Transverse colon (tissue), 4 donors: ENCODE measurements around the gene ZNF618. TPM values are rescaled to one million over a fixed set of nuclear protein-coding genes. Genes with fewer than 3 reads are reported as not detected.
A peak's percentile ranks its signal among the peaks of the same experiment; 100 is the strongest.

ENCODE experiments used
- DNase-seq: peaks from one replicate; pipeline ENCODE4 v3.0.0-alpha.2; 2019
- H3K27ac ChIP-seq, 4 donors: fragments of 200-600 bp; sonication (generic); 2 replicates each; pipeline ENCODE4 v1.5.1; 2016 to 2018; ENCODE audit warnings: inconsistent platforms in 4 of 4
- H3K27me3 ChIP-seq: fragments of 200-600 bp; sonication (generic); 2 replicates; pipeline ENCODE4 v1.5.1; 2017; ENCODE audit warnings: inconsistent platforms
- H3K36me3 ChIP-seq, 4 donors: fragments of 200-600 bp; sonication (generic); 2 replicates each; pipeline ENCODE4 v1.5.1; 2017 to 2019; ENCODE audit warnings: inconsistent platforms in 4 of 4
- H3K4me1 ChIP-seq, 4 donors: fragments of 200-600 bp; sonication (generic); 2 replicates each; pipeline ENCODE4 v1.5.1; 2017 to 2020; ENCODE audit warnings: inconsistent platforms in 4 of 4
- H3K4me3 ChIP-seq, 4 donors: fragments of 200-600 bp; sonication (generic); 1 replicate in 1 of 4; 2 replicates in 3 of 4; pipeline versions ENCODE4 v1.5.1 to v1.6.1; 2017 to 2019; ENCODE audit warnings: inconsistent platforms in 4 of 4
- H3K9me3 ChIP-seq, 2 donors: fragments of 200-600 bp; sonication (generic); 2 replicates each; pipeline ENCODE4 v1.5.1; 2017 to 2019; ENCODE audit warnings: inconsistent platforms in 2 of 2
- EP300 ChIP-seq: sonication (generic); formaldehyde crosslinking; IDR thresholded peaks from one replicate; pipeline ENCODE4 v1.6.1; 2017; ENCODE audit warnings: antibody characterized with exemption, low read depth
- POLR2A ChIP-seq: fragments of 450-650 bp; IDR thresholded peaks from one replicate; pipeline ENCODE4 v1.6.1; 2016; ENCODE audit warnings: antibody characterized with exemption, mild to moderate bottlenecking, moderate library complexity
- POLR2AphosphoS5 ChIP-seq, 3 donors: sonication (generic); formaldehyde crosslinking; IDR thresholded peaks; one replicate each; pipeline ENCODE4 v1.6.1; 2016; ENCODE audit warnings: antibody characterized with exemption in 3 of 3
- WGBS, 2 donors: methylation state at CpG; one replicate each; pipeline ENCODE4 v1.1.5; 2018; ENCODE audit warnings: low coverage in 1 of 2; 5-methylcytosine and 5-hydroxymethylcytosine counted together
- in situ Hi-C, 4 donors: fragments of 200-750 bp; cut with MboI; loops; one replicate each; pipeline versions ENCODE4 v1.15.0 to v1.15.1; 2017; ENCODE audit warnings: low sequenced_read_pairs in 3 of 4, low pct_ligation_motif_present in 1 of 4, low pct_unique_long_range_greater_than_20kb in 1 of 4
- intact Hi-C: fragments of 100-400 bp; cut with DNase I; formaldehyde crosslinking; loops from one replicate; pipeline ENCODE4 v1.15.1; 2023; ENCODE audit warnings: low total_unique reads
- total RNA-seq, 4 donors: library from RNA; depleted of rRNA; stranded (reverse); fragments of >200 nt; gene quantifications; one replicate each; pipeline ENCODE4 v1.1.0, GENCODE V29; 2016
- TF ChIP-seq, protein P1 (sequence below), 5 experiments: fragments of 200-600 bp in 3 of 5; fragments of 450-650 bp in 2 of 5; sonication (generic) in 3 of 5; IDR thresholded peaks; 1 replicate in 2 of 5; 2 replicates in 3 of 5; pipeline ENCODE4 v1.5.1; 2016 to 2017; ENCODE audit warnings: antibody characterized with exemption in 5 of 5, inconsistent platforms in 3 of 5, mild to moderate bottlenecking in 2 of 5, moderate library complexity in 1 of 5

ZNF618 gene
- total RNA-seq, 4 donors from 2014 or later = 2.2 to 8.6 (median 4.0) TPM

DNA sequence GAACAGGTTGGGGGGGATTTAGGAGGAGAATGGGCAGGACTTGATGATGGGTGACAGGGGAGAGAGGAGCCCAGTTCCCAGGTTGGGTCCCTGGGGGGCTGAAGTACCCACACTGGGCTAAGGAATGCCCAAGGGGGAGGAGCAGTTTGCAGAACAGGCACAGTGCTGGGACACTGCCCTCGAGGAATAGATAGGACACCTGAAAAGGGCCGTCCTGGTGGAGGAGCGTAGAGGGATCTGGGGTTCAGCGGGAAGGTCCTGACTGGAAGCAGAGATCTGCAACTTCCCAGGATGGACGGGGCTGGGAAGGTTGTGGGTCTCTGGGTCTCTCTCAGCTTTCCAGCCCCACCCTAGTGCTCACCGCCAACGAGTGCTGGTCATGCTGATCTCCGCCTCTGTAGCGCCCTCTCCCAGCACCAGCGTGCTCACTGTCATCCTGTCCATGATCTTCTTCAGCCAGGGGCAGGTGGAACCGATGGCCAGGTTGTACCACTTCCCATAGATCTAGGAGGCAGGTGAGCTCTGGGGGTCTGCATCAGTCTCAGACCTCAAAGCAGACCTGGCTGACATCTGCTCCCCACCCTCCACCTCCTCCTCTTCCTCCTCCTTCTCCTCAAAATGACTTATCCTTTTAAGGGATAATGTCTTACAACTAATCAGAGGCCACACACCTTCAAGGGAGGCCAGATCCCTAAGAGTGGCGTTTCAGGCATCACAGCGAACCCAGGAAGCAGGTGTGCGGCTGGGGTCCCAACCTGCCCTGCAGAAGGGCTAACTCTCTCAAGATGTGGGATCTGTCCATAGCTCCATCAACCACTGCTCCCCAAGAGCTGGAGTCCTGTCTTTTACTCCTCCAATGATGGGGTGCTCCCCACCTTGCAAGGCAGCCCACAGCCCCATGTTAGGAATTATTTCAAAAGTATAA is 200.4 kb downstream of the ZNF618 start:
- 86 to 100% methylated on average over 3 to 14 of the region's 14 CpGs for WGBS, 2 donors
- in situ Hi-C loops (loop anchor here in 1 of 4 donors (25.0 kb wide), 1 partner anchor 211 kb away; no protein-coding TSS in a partner anchor), intact Hi-C loops (no loop called here)
- Histone ChIP-seq H3K27me3 (peaks cover 3% of the 10 kb centered on the region), H3K27ac (no peak overlapping the region), H3K4me3 (no peak overlapping the region), H3K36me3 (no peaks in the 10 kb centered on the region), H3K4me1 (peaks cover 0 to 26% (median 17%) of the 10 kb centered on the region in 4 donors), H3K9me3 (no peaks in the 10 kb centered on the region)
- TF ChIP-seq EP300 = no peak
- TF ChIP-seq, protein P1, sequence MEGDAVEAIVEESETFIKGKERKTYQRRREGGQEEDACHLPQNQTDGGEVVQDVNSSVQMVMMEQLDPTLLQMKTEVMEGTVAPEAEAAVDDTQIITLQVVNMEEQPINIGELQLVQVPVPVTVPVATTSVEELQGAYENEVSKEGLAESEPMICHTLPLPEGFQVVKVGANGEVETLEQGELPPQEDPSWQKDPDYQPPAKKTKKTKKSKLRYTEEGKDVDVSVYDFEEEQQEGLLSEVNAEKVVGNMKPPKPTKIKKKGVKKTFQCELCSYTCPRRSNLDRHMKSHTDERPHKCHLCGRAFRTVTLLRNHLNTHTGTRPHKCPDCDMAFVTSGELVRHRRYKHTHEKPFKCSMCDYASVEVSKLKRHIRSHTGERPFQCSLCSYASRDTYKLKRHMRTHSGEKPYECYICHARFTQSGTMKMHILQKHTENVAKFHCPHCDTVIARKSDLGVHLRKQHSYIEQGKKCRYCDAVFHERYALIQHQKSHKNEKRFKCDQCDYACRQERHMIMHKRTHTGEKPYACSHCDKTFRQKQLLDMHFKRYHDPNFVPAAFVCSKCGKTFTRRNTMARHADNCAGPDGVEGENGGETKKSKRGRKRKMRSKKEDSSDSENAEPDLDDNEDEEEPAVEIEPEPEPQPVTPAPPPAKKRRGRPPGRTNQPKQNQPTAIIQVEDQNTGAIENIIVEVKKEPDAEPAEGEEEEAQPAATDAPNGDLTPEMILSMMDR (IDR thresholded peaks at IDR 0.05) = no peak
- DNase-seq = no peak

DNA sequence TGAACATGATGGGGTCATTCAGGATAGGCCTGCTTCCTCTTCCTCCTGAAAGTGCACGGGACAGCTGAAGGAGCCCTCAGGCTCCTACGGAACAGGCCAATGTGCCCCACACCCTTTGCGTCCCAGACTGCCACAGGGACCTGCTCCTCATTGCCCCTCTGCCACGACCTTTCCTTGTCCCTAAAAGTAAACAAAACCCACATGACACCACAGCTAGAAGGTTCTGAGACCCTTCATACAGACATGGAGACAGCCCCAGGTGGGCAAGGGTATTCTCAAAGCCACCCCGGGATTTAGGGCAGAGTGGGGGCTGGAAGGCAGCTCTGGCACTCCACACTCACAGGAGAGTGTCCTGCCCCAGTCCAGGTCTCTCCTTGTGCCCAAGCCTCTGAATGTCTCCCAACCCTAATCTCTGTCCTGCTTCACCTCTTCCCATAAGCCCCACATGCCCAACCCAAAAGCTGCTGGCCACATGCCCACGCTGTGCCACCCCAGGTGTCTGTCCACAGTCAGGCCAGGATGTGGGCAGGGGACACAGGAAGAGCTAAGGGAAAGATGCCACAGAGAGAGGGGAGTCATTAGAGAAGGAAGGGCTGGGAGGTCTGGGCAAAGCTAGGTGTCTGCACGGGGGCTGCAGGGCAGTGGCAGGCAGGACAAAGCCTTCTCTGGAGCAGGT is 201.2 kb downstream of the ZNF618 start:
- Histone ChIP-seq H3K36me3 (no peaks in the 10 kb centered on the region), H3K9me3 (no peaks in the 10 kb centered on the region), H3K27me3 (peaks cover 3% of the 10 kb centered on the region), H3K27ac (no peak overlapping the region), H3K4me1 (peaks cover 0 to 29% (median 21%) of the 10 kb centered on the region in 4 donors), H3K4me3 (no peak overlapping the region)
- no peak for DNase-seq
- TF ChIP-seq POLR2A (no peak), EP300 (no peak), POLR2AphosphoS5 (IDR thresholded peaks at IDR 0.05) (no peak)
- TF ChIP-seq, protein P1 (IDR thresholded peaks at IDR 0.05) = no peak
- 57% methylated on average over 7 of the region's 7 CpGs; no CpG with 5 or more reads in 1 of the 2 donors for WGBS, 2 donors
- in situ Hi-C loops = loop anchor here in 1 of 4 donors (25.0 kb wide), 1 partner anchor 210 kb away; no protein-coding TSS in a partner anchor
- intact Hi-C loops = no loop called here

DNA sequence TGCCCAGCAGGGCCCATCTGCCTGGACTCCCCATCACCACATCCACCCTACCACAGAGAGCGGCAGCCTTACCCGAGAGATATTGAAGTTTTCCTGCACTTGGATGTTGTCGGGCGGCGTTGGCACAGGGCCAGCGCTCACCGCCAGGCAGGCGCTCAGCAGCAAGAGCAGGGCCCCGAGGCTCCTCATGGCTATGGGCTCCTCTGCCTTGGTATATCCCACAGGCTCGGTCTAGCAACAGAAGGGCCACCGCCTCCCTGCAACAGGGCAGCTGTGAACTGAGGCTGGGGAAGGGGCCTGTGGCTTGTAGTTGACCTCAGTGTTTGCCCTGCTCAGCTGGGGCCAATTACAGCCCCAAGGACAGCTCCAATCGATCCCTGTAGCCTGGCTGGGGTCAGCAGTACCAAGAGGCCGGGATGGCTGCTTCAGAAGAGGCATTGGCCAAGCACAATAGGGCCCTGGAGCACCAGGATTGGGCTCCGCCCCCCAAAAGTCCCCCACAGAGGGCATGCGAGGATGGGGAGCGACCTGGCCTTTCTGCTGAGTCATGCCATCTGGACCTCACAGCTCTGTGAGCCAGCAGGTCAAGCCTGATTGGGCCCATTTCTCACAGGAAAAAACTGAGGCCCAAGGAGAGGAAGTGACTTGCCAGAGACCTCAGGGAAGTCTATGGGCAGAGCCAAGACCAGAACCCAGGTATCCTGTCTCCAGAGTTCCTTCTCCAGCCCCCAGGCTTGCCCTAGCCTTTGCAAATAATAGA is 202.1 kb downstream of the ZNF618 start, which contains the start of gene AMBP:
TSS of gene AMBP (minus strand) at position 280 of the 760 bp plus-strand sequence. CDS start at position 189, 91 bp downstream.
- Histone ChIP-seq H3K9me3 (no peaks in the 10 kb centered on the region), H3K27ac (peak within 1 kb of the TSS in 1 of 4 donors; percentile 6), H3K4me1 (peaks cover 5 to 32% (median 24%) of the 10 kb centered on the region in 4 donors), H3K27me3 (peaks cover 3% of the 10 kb centered on the region), H3K4me3 (no peak within 1 kb of the TSS), H3K36me3 (no peaks in the 10 kb centered on the region)
- no peak for TF ChIP-seq POLR2A
- TF ChIP-seq, protein P1 (IDR thresholded peaks at IDR 0.05) = no peak
- TF ChIP-seq POLR2AphosphoS5 (IDR thresholded peaks at IDR 0.05) = no peak
- no peak for TF ChIP-seq EP300
- 51% methylated on average over 15 of the region's 16 CpGs; no CpG with 5 or more reads in 1 of the 2 donors for WGBS, 2 donors
- DNase-seq = peak; percentile 51
- intact Hi-C loops = no loop called here
- in situ Hi-C loops = loop anchor here in 1 of 4 donors (25.0 kb wide), 1 partner anchor 209 kb away; no protein-coding TSS in a partner anchor
